T-helper 1 cell (primary cell): ENCODE measurements around the gene PTER.

Experiments used
- DNase-seq, 5 donors: peaks; one replicate each; pipeline ENCODE4 v3.0.0-alpha.2; 2012 to 2020
- total RNA-seq, 4 donors: gene quantifications; one replicate each; lab custom pipeline; 2026; lab: John Stamatoyannopoulos, UW

The PTER gene, protein sequence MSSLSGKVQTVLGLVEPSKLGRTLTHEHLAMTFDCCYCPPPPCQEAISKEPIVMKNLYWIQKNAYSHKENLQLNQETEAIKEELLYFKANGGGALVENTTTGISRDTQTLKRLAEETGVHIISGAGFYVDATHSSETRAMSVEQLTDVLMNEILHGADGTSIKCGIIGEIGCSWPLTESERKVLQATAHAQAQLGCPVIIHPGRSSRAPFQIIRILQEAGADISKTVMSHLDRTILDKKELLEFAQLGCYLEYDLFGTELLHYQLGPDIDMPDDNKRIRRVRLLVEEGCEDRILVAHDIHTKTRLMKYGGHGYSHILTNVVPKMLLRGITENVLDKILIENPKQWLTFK
- total RNA-seq = 15.8 to 25.9 (median 20.5) reads per million in 4 donors

- peak; percentile 89 to 97 (median 97) for DNase-seq
These were observed at the start of gene PTER for GRCh38 chr10:16436758-16437539. Gene PTER (plus strand): TSS chr10:16437010. CDS start chr10:16484385, 47,375 bp downstream.

DNA sequence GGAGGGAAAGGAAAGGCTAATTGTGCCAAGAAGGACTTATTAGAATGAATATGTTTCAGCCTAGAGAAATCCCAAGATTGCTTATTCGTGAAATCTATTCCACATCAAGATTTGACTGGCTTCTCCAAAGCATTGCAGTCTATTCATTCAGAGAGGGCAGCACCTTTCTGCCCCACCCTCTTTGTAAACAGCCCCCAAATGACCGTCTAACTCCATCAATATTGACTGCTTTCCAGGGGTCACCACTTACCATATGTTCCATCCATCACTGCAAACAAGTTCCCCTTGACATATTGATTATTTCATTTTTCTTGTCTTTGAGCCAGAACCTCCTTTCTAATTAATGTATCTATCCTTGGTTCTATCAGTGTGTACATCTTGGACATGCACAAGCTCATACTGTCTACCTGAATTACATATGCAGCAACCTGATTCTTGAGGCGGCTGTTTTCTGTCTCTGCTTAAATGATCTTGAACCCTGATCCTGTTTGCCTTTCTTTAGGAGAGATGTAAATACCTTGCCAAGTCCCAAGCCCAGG lies 44.2 kb upstream of the PTER start:
- no peak for DNase-seq

GRCh38 chr10:16393271-16393858 lies 43.4 kb upstream of the PTER start:
- no peak for DNase-seq

DNA sequence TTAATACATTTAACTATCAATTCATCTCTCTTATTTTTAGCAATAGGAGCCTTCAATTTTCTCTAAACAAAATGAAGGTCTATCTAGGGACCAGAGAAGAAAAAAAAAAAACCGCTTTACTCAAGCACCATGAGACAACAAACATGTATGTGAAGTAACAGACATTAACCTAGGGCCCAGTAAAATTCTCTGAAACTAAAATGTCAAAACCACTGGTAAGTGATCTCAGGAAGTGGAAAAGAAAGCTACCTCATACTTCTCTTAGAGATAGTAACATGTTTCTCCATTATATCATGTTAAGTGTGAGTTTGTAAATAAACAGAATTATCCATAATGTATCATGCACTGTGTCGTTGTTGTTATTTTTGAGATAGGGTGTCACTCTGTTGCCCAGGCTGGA lies 35.4 kb upstream of the PTER start:
- no peak for DNase-seq

- no peak for DNase-seq
These were observed 28.4 kb upstream of the PTER start for GRCh38 chr10:16408379-16408778.

DNA sequence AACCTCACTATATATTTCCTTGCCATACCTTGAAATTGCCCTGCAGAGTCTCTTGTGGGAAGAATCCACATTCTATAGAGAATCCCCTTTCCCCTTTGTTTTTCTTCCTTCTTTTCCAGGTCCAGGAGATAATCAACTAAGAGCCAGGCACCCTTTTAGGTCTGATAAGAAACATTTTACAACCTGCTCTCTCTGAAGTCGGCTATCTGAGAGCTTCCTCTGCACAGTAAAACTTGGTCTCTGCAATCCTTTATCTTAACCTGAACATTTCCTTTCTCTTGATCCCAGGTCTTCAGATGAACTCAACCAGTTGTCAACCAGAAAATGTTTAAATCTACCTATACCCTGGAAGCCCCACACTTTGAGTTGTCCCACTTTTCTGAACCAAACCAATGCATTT lies 19.5 kb upstream of the PTER start:
- DNase-seq = no peak

DNA sequence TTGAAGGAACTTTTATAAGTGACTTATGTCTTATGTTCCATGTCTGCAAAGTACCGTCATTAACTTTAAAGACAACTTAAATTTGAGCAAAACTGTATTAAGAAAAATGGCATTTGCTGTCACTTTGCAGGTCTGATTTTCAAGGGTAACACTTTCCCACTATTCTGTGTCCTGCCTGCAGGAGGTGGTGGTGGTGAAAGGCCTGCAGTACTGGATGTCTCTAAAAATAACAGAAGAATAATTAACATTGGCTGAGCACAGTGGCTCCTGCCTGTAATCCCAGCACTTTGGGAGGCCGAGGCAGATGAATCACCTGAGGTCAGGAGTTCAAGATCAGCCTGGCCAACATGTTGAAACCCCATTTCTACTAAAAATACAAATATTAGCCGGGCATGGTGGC lies 13.2 kb upstream of the PTER start:
- DNase-seq = no peak

GRCh38 chr10:16425449-16425848 lies 11.4 kb upstream of the PTER start:
- DNase-seq = no peak

DNA sequence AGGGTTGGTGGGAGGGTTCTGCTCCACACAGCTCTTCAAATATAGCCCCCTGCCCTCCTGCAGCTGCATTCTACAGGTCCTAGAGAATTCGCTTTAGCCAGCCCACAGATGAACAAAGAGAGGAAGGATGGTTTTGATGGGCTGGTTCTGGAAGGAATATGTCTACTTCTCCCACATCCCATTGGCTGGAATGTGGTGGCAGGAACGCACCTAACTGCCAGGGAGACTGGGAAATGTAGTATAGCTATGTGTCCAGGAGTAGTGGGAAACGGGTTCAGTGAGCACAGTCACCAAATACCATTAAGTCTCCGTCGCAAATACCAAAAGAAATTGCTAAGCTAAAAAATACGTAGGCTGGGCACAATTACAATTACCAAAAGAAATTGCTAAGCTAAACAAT lies 7.3 kb upstream of the PTER start:
- DNase-seq = no peak

GRCh38 chr10:16436367-16436757 lies 448 bp upstream of the PTER start:
- peak in 2 of 5 donors; percentile 11 for DNase-seq

GRCh38 chr10:16437540-16437894 lies 707 bp downstream of the PTER start:
- DNase-seq = no peak

DNA sequence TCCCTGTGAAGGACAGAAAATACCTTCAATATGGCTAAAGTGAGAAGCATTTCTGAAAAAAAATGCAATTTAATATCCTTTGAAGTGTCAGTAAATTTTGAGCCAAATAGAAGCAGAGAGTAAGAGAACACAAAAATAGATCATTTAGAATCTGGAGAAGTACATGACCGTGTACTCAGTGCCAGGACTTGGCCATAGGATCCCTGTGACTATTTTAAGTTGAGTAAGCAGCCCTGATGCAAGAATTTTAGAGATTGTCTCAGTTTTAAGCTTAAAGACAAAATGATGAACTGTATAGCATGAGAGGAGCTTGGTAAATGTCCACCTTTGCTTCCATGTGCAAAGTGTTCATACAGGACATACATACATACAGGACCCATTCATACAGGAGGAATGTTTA lies 2.5 kb downstream of the PTER start:
- DNase-seq = peak in 1 of 5 donors; percentile 28

- no peak for DNase-seq
These were observed 3.8 kb downstream of the PTER start for GRCh38 chr10:16440396-16441133.

GRCh38 chr10:16441173-16441840 lies 4.5 kb downstream of the PTER start:
- DNase-seq = peak in 1 of 5 donors; percentile 29

GRCh38 chr10:16442914-16443313 lies 6.1 kb downstream of the PTER start:
- DNase-seq = no peak

DNA sequence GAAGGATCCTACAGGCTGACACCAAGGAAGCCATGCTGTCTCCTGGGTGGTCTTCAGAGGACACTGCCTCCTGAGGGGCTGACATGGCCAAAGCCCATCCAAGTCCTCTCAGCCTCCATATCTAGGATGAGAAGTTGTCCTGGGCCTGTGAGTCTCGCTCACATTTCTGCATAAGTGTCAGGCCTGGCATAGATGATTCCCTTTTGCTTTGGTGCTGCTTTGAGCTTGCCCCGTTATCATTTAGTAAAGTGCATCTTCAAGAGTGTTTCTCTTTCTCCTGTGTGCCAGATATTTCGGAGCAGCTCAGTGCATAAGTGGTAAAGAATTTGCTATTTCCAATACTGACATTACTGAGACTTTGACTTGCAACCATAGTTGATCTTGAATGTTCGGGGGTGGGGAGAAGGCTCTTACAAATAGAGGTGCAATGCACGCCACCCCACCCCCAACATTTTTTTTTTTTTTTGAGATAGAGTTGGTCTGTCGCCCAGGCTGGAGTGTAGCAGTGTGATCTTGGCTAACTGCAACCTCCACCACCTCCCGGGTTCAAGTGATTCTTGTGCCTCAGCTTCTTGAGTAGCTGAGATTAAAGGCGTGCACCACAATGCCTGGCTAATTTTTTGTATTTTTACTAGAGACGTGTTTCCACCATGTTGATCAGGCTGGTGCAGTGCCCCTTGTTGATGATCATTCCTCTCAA lies 9.1 kb downstream of the PTER start:
- no peak for DNase-seq

DNA sequence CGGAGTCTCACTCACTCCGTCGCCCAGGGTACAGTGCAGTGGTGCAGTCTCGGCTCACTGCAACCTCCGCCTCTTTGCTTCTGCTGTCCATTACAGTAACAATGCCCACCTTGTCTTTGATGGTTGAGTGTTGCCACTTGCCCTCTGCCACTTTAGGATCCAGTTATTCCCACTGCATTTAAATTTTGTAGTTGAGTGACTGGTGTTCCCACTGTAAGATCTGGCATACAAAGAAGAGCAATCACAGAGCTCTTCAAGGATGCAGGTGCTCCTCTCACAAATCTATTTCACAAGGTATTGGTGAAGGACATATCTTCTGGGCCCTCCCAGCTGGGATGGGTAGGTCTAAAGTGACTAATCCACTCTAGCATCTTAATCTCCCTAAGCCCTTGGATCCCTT lies 12.6 kb downstream of the PTER start:
- DNase-seq = no peak

DNA sequence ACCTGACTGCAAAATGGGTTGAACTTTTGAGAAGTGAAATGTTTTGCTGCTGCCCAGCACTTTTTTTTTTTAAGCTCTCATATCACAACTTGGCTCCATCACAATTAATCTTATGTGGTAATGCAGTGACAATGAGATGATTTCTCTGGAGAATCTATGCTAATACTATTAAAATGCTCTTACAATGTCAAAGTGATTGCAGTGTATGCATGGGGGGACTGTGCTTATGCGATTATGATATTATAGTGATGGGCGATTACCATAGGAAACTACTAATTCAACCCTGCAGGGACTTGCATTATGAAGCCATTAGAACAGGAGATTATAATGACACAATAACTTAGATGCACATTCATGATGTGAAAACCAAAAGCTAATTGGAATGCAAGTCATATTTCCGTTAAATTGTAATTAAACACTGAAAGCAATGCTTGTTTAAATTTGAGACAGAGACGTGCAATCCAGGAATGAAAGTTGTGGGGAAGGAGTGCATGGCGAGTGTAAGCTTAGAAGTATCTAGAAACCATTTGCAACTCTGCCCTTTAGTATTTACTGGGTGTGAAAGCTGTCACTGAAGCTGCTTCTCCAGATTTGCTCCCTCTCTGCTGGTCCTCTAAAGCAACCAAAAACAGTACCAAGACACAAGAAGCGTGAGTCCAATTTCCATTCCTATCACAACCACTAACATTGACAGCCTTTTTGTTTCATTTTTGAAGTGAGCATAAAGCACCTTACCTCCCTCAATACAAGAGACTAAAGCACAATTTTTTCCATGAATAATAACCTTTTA lies 21.6 kb downstream of the PTER start:
- no peak for DNase-seq

GRCh38 chr10:16459423-16459939 lies 22.7 kb downstream of the PTER start:
- no peak for DNase-seq

DNA sequence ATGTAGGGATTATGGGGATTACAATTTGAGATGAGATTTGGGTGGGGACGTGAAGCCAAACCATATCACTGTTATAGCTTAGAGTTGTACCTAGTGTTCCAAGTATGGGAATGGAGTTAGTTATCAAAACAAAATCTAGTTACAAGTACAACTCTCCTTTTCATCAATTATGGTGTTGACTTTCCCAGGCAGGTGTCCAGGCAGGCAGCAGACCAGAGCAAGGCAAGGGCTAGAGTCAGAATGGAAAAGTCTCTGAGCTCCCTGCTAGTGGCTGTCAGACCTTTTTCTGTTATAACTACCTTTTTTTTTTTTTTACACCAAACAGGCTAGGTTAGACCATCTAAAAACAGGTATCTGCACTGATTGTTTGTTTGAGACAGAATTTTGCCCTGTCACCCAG lies 29.2 kb downstream of the PTER start:
- DNase-seq = no peak
